Measurements from ENCODE around the gene SVBP.
"Not testable (repeated sequence)": the region's sequence is repeated elsewhere in the genome, so short reads cannot be mapped to it uniquely, and the experiment has no call there.

Gene SVBP

GRCh38 chr1:42816585-42817439 lies at the start of gene SVBP, which contains the start of gene ERMAP:
Gene SVBP, minus strand, starts transcription at chr1:42817397. Its CDS starts 853 bp downstream, at chr1:42816544.
Gene ERMAP, plus strand, starts transcription at chr1:42817122. Its CDS starts 13,327 bp downstream, at chr1:42830449.
- peak; percentile 95 for DNase-seq

DNA sequence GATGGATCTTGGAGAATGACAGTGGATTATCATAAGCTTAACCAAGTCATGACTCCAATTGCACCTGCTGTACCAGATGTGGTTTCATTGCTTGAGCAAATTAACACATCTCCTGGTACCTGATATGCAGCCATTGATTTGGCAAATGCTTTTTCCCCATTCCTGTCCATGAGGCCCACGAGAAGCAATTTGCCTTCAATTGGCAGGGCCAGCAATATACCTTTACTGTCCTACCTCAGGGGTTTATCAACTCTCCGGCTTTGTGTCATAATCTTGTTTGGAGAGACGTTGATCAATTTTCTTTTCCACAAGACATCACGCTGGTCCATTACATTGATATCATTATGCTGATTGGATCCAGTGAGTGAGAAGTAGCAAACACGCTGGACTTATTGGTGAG lies 49.4 kb upstream of the SVBP start:
- DNase-seq = no peak

DNA sequence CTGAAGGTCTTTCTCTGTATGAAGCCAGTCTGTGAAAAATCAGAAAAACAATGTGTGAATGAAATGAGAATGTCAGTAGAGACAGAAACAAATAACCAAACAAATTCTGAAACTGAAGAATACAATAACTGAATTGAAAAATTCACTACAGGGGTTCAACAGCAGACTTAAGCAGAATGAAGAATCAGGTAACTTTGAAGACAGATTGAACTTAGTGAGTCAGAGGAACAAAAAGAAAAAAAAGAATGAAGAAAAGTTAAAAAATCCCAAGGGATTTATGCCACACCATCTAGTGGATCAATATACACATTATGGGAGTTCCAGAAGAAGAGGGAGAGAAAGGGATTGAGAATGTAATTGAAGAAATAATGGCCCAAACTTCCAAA lies 43.8 kb upstream of the SVBP start:
- DNase-seq = no peak

GRCh38 chr1:42860339-42861013 lies 43.3 kb upstream of the SVBP start:
- no peak for DNase-seq

- DNase-seq = not testable (repeated sequence)
Observed at GRCh38 chr1:42859366-42859765, 42.2 kb upstream of the SVBP start.

DNA sequence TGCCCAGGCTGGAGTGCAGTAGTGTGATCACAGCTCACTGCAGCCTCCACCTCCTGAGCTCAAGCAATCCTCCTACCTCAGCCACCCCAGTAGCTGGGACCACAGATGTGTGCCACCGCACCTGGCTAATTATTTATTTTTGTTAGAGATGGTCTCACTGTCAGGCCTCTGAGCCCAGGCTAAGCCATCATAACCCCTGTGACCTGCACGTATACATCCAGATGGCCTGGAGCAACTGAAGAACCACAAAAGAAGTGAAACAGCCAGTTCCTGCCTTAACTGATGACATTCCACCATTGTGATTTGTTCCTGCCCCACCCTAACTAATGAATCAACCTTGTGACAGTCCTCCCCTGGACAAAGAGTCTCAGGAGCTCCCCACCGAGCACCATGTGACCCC lies 39.4 kb upstream of the SVBP start:
- DNase-seq = not testable (repeated sequence)

GRCh38 chr1:42853116-42853884 lies 36.1 kb upstream of the SVBP start:
- no peak for DNase-seq

DNA sequence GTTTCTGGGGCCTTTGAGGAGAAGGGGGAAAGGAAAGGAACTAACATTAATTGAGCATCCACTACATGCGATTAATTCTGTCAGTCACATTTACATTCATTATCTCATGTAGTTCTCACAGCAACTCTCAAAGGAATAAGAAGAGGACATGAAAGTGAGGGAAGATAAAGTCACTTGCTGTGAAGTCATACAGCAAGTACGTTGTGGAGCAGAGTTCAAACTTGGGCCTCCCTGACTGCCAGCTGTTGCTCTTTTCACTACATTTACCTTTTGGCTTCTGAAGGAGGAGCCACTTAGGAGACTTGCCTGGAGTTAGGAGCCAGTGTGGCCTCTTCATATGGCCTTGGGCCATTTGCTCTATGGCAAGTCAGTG lies 35.4 kb upstream of the SVBP start:
- DNase-seq = no peak

DNA sequence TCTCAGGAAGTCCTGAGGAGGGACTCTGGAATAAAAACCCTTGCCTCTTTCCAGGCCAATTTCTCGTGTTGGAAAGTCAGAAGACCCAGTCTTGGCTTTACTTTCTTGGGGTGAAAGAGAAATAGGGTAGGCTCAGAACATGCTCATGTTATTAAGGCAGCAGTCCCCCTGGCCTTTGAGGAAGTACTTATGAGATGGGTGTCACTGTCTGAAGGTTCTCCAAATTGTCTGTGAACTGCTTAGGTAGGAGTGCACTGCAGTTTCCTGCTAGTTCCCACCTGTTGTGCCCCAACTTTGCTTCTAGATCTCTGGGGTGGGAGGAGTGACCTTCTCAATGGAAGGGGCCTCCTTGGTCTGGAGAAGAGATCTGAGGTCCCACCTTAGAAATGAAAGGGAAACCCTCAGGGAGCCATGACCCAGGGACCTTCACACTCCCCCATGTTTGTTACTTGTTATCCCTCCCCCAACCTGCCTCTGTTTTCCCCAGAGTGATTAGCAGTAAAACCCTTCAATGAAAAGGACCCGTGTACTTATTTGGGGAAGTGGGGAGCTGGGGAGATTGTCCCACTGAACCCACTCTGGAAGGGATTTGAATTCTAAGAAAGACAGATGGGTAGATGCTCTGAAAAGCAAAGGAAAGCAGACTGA lies 34.9 kb upstream of the SVBP start:
- DNase-seq = no peak

GRCh38 chr1:42851420-42851819 lies 34.2 kb upstream of the SVBP start:
- DNase-seq = no peak

DNA sequence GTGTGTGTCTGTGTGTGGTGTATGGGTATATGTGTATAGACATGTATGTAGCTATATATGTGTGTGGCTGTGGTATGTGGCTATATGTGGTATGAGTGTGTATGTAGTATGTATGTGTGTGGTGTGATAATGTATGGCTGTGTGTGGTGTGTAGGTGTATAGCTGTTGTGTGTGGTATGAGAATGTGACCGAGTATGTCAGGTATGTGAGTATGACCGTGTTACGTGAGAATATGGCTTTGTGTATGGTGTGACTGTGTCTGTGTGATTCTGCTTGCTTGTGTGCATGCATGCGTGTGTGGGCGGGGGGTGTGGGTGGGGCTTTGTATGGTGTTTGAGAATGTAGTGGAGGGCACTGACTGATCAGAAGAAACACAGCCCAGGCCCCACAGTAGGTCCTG lies 32.7 kb upstream of the SVBP start:
- DNase-seq = no peak

DNA sequence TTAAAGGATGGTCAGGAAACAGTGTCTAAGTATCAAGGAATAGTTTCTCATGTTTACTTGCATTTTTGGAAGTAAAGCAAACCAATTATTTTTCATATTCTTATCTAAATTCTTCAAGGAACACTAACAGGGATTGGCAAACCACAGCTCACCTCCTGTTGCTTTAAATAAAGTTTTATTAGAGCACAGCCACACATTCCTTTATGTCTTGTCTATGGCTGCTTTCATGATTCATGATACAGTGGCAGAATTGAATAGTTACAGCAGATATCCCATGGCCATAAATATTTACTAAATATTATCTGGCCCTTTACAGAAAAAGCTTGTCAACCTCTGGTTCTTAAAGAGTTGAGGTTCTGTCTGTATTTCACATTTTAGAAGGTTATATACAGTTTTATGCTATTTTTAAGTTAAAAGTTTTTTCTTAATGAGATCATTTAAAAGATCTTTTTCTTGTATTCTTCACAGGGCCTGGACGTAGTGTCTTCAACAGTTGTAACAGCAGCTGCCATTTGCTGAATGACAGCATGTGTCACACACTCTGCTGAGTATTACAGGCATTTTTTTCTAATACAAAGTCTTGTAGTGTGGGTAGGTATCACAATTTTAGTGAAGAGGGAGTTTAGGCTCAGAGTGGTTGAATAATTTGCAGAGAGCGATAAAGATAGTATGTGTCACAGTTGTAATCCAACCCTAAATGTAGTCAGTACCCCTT lies 31.8 kb upstream of the SVBP start:
- DNase-seq = no peak

- DNase-seq = peak; percentile 25
Observed at GRCh38 chr1:42847721-42848460, 30.7 kb upstream of the SVBP start.

GRCh38 chr1:42847111-42847595 lies 30.0 kb upstream of the SVBP start:
- no peak for DNase-seq

- DNase-seq = peak; percentile 92
Observed at GRCh38 chr1:42846257-42847110, 29.3 kb upstream of the SVBP start, which contains the start of gene ZNF691. Gene ZNF691, plus strand, starts transcription at chr1:42846613. Its CDS starts 3,046 bp downstream, at chr1:42849659.

GRCh38 chr1:42845866-42846256 lies 28.7 kb upstream of the SVBP start:
- DNase-seq = no peak

GRCh38 chr1:42845193-42845592 lies 28.0 kb upstream of the SVBP start:
- no peak for DNase-seq

DNA sequence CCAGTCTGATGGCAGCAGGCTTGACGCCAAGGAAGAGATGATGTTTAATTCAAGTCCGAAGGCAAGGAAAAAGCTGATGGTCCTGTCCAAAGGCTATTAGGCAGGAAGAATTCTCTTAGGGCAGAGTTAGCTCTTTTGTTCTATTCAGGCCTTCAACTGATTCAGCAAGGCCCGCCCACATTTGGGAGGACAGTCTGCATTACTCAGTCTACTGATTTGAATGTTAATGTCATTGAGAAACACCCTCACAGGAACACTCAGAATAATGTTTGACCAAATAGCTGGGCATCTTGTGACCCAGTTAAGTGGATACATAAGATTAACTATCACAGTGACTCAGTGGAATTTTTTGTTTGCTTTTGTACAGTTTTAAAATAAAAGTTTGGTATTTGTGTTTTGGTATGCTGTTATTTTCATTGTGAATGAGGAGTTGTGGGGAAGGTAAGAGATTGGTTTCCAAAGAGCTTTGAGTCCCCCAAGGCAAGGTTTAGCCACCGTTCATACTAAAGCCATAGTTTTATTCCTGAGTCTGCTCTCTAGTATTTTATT lies 27.5 kb upstream of the SVBP start:
- peak; percentile 36 for DNase-seq

GRCh38 chr1:42841440-42842147 lies 24.4 kb upstream of the SVBP start:
- DNase-seq = no peak
